HFF-Myc (cell line): ENCODE data around the gene KLHL29.
"Not testable (repeated sequence)": the region's sequence is repeated elsewhere in the genome, so short reads cannot be mapped to it uniquely, and the experiment has no call there.

Source experiments
- DNase-seq: peaks from one replicate; pipeline ENCODE4 v3.0.0-alpha.2; 2011; ENCODE audit warnings: low read depth; ENCODE audit errors: extremely low read depth
- H3K4me3 ChIP-seq: replicated peaks from 2 replicates; pipeline ENCODE4 v1.5.1; 2011; ENCODE audit warnings: low read depth, mild to moderate bottlenecking, control low read depth, low read length
- TF ChIP-seq, protein P1 (sequence below): IDR thresholded peaks from 2 replicates; pipeline ENCODE4 v1.5.1; 2012; ENCODE audit warnings: mild to moderate bottlenecking, low read depth, low read length, control low read depth; ENCODE audit errors: missing control alignments

KLHL29 gene

DNA sequence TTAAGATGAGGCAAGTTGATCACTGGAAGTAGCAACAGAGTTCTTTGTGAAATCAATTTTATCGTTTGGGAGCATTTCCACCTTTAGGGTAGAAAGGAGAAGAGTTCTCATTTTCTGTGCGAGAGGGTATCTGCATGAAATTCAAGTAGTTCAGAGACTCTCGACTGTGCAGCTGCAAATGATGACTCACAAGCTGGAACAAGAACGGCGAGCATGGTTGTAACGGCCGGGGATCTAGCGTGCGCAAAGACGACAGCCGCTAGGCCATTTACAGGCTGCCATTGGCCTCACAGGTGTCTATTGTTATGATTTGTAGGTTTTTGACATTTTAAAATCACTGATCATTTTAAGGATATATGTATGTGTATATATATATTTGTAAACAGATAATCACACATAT lies 5.2 kb downstream of the KLHL29 start:
- TF ChIP-seq, protein P1, sequence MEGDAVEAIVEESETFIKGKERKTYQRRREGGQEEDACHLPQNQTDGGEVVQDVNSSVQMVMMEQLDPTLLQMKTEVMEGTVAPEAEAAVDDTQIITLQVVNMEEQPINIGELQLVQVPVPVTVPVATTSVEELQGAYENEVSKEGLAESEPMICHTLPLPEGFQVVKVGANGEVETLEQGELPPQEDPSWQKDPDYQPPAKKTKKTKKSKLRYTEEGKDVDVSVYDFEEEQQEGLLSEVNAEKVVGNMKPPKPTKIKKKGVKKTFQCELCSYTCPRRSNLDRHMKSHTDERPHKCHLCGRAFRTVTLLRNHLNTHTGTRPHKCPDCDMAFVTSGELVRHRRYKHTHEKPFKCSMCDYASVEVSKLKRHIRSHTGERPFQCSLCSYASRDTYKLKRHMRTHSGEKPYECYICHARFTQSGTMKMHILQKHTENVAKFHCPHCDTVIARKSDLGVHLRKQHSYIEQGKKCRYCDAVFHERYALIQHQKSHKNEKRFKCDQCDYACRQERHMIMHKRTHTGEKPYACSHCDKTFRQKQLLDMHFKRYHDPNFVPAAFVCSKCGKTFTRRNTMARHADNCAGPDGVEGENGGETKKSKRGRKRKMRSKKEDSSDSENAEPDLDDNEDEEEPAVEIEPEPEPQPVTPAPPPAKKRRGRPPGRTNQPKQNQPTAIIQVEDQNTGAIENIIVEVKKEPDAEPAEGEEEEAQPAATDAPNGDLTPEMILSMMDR, result no peak
- no peak overlapping the region for H3K4me3 ChIP-seq
- DNase-seq, result no peak

GRCh38 chr2:23391237-23391736 lies 6.3 kb downstream of the KLHL29 start:
- DNase-seq, H3K4me3 ChIP-seq: not testable (repeated sequence)

DNA sequence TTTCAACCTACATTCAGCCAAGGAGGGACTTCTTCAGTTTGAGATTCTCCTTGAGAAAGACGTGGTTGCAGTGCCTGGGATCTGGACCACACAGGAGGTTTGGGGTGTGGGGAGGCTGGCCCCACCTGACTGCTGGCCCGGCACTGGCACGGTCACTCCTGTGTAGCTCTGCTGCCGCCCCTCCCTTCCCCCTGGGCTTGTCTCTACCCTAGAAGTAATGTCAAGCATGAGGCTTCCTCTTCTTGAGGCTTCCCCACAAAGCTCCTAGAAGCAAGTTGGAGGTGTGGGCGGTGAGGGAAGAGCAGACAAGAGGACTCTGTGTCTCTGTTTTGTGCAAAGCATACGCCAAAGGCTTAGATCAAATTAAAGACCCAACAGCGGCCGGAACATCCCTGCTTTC lies 8.7 kb downstream of the KLHL29 start:
- DNase-seq, result no peak
- TF ChIP-seq, protein P1, result no peak
- no peak overlapping the region for H3K4me3 ChIP-seq

DNA sequence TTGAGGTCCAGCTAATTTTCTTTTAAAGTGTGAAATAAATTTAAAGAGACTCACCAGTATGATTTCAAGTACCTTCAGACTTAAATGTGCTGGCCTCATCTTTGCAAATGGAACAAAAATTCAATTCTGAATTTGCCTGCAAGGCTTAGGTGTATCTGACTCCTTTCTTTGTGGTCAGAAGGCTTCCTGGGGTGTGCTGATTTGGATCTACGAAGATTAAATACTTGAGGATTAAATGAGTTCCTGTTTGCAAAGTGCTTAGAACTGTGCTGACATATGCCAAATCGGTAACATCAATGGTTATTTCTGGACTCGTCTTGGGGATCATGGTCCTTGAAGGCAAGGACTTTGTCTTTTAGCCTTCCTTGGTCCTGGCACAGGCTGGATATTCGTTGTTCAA lies 9.7 kb downstream of the KLHL29 start:
- H3K4me3 ChIP-seq, result no peak overlapping the region
- TF ChIP-seq, protein P1, result no peak
- no peak for DNase-seq

- no peak for DNase-seq
- TF ChIP-seq, protein P1, result no peak
- H3K4me3 ChIP-seq, result no peak overlapping the region
These were observed 12.5 kb downstream of the KLHL29 start for GRCh38 chr2:23397478-23397877.

GRCh38 chr2:23399674-23400261 lies 14.8 kb downstream of the KLHL29 start:
- H3K4me3 ChIP-seq, result no peak overlapping the region
- no peak for DNase-seq
- TF ChIP-seq, protein P1, result no peak

DNA sequence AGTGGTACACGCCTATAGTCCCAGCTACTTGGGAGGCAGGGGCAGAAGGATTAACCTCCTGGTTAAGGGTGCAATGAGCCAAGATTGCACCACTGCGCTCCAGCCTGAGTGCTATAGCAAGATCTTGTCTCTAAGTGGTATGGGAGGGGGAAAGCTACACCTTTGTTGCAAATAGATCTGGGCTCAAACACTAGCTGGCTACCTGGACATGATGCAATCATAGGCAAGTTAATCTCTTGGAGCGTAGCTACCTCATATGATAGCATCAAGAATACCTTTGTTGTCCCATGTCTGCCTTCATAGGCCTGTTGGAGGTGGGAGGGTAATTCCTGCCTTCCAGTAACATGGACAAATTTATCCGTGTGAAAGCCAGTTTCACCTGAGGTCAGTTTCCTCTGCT lies 15.7 kb downstream of the KLHL29 start:
- TF ChIP-seq, protein P1, result no peak
- no peak overlapping the region for H3K4me3 ChIP-seq
- no peak for DNase-seq
